ENCODE results near the gene SLC25A12.

The SLC25A12 gene

GRCh38 chr2:171824086-171824485 lies 70.0 kb downstream of the SLC25A12 start:
- no peak for DNase-seq (ENCODE audit: low spot score)
- in situ Hi-C loops (cut with MboI; ENCODE audit: low sequenced_read_pairs, unreplicated experiment) = no loop called here

DNA sequence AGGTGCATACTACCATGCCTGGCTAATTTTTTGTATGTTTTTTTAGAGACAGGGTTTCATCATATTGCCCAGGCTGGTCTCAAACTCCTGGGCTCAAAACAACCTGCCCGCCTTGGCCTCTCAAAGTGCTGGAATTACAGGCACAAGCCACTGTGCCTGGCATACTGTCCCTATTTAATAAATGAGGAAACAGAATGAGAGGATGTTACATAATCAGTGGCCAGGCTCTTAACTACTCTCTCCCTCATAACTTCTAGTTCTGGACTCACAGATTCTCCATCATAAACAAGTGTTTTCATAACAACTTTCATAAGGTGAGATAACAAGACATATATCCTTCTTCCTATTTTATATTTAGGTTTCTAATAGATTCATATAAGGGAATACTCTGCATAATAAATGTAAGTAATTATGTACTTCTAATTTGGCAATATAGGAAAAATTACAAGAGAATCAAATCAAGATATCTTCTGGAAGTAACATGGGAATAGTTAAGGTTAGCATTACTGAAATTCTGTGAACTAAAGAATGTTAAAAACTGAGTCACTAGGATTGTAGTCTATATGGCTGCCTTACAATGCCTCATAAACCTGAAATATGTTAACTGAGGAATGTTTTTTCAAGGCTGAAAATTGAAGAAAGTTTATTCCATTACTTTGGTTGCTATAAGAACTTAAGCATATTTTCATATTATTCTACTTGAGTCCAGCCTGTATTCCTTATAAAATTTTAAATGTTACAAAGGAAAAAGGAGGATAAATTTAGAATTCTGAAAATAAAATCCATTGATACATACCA lies 71.3 kb downstream of the SLC25A12 start:
- no peak for DNase-seq (ENCODE audit: low spot score)
- in situ Hi-C loops (cut with MboI; ENCODE audit: low sequenced_read_pairs, unreplicated experiment) = no loop called here
- TF ChIP-seq, protein P1, sequence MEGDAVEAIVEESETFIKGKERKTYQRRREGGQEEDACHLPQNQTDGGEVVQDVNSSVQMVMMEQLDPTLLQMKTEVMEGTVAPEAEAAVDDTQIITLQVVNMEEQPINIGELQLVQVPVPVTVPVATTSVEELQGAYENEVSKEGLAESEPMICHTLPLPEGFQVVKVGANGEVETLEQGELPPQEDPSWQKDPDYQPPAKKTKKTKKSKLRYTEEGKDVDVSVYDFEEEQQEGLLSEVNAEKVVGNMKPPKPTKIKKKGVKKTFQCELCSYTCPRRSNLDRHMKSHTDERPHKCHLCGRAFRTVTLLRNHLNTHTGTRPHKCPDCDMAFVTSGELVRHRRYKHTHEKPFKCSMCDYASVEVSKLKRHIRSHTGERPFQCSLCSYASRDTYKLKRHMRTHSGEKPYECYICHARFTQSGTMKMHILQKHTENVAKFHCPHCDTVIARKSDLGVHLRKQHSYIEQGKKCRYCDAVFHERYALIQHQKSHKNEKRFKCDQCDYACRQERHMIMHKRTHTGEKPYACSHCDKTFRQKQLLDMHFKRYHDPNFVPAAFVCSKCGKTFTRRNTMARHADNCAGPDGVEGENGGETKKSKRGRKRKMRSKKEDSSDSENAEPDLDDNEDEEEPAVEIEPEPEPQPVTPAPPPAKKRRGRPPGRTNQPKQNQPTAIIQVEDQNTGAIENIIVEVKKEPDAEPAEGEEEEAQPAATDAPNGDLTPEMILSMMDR (IDR thresholded peaks at IDR 0.05; ENCODE audit: borderline replicate concordance, control extremely low read depth, extremely low read depth, insufficient read depth, missing control alignments) = no peak

More at GRCh38 chr2:171824086-171824485, 70.0 kb downstream of the SLC25A12 start:
- TF ChIP-seq, protein P1 (IDR thresholded peaks at IDR 0.05; ENCODE audit: borderline replicate concordance, control extremely low read depth, extremely low read depth, insufficient read depth, missing control alignments) = no peak

DNA sequence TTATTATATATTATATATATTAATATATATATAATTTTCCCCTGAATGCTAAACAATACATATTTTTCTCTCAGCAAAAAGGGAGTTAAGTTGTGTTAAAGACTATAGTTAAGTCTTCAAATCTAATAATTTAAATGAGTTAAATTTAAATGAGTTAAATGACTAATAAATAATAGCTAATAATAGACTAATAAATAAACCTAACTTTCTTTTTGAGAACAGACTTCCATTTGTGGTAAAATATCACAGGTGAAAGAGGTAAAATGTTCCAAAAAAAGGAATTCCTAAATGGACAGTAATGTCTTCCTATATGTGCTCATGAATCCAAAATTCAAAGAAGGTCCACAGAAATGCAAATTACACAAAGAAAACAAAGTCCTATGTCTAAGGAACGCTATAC lies 74.6 kb downstream of the SLC25A12 start:
- TF ChIP-seq, protein P1 (IDR thresholded peaks at IDR 0.05; ENCODE audit: borderline replicate concordance, control extremely low read depth, extremely low read depth, insufficient read depth, missing control alignments) = no peak
- in situ Hi-C loops (cut with MboI; ENCODE audit: low sequenced_read_pairs, unreplicated experiment) = no loop called here
- DNase-seq (ENCODE audit: low spot score) = no peak

- TF ChIP-seq, protein P1 (IDR thresholded peaks at IDR 0.05; ENCODE audit: borderline replicate concordance, control extremely low read depth, extremely low read depth, insufficient read depth, missing control alignments) = no peak
- DNase-seq (ENCODE audit: low spot score) = no peak
- in situ Hi-C loops (cut with MboI; ENCODE audit: low sequenced_read_pairs, unreplicated experiment) = no loop called here
Observed at GRCh38 chr2:171814883-171815282, 79.2 kb downstream of the SLC25A12 start.

DNA sequence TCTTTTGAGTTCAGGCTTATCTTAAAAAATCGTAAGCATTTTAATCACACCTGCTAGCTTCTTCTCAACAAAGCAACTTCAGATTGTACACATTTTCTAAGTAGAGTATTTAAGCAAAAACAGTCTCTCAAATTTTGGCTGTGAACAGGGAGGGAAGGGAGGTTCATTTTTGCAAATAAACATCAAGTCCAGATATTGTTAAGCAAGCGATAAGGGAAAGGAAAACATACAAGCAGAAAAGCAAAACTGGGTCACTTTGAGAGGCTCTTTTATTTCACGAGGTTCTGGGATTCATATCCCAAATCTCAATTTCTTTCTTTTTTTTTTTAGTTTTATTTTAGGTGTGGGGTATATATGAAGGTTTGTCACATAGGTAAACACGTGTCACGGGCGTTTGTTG lies 79.9 kb downstream of the SLC25A12 start:
- in situ Hi-C loops (cut with MboI; ENCODE audit: low sequenced_read_pairs, unreplicated experiment) = no loop called here
- TF ChIP-seq, protein P1 (IDR thresholded peaks at IDR 0.05; ENCODE audit: borderline replicate concordance, control extremely low read depth, extremely low read depth, insufficient read depth, missing control alignments) = no peak
- DNase-seq (ENCODE audit: low spot score) = no peak

DNA sequence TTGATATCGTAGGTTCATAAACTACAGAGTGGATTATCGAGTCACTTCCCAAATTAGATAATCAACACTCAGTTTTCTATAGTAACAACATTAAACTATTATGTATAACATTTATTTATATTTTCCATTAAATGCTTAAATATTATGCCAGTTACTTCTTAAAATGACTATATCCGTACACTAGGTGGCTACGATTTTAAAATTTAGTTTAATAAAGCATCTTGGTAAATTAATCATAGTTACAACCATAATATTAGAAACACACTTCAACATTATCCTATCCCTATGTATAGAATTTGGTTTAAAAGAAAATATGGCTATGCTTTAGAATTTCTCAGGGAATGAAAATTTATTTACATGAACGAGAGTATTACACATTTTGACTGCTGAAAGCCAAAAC lies 80.3 kb downstream of the SLC25A12 start:
- in situ Hi-C loops (cut with MboI; ENCODE audit: low sequenced_read_pairs, unreplicated experiment) = no loop called here
- TF ChIP-seq, protein P1 (IDR thresholded peaks at IDR 0.05; ENCODE audit: borderline replicate concordance, control extremely low read depth, extremely low read depth, insufficient read depth, missing control alignments) = no peak
- no peak for DNase-seq (ENCODE audit: low spot score)
